Mesodermal cell (in vitro differentiated cells): Measurements from ENCODE around the gene SPATA46. TPM values are rescaled to one million over a fixed set of nuclear protein-coding genes. Genes with fewer than 3 reads are reported as not detected.
"Not testable (repeated sequence)": the region's sequence is repeated elsewhere in the genome, so short reads cannot be mapped to it uniquely, and the experiment has no call there.

Experiments used
- H3K27ac ChIP-seq: 2 replicates; pipeline ENCODE4 v1.7.0; 2013; ENCODE audit warnings: mild to moderate bottlenecking, low read depth, low read length, moderate library complexity; ENCODE audit not compliant: severe bottlenecking
- H3K36me3 ChIP-seq: 2 replicates; pipeline ENCODE4 v1.7.1; 2013; ENCODE audit warnings: mild to moderate bottlenecking, low read length, moderate library complexity; ENCODE audit not compliant: control insufficient read depth, insufficient read depth
- H3K4me1 ChIP-seq: one replicate; pipeline ENCODE4 v1.7.1; 2013; ENCODE audit warnings: mild to moderate bottlenecking, low read length; ENCODE audit not compliant: insufficient read depth, control insufficient read depth, poor library complexity, severe bottlenecking
- H3K4me3 ChIP-seq: 2 replicates; pipeline ENCODE4 v1.7.0; 2013; ENCODE audit warnings: low read length, control low read depth, mild to moderate bottlenecking; ENCODE audit not compliant: insufficient read depth, poor library complexity, severe bottlenecking; ENCODE audit errors: extremely low read depth
- H3K9me3 ChIP-seq: 2 replicates; pipeline ENCODE4 v1.7.1; 2013; ENCODE audit warnings: mild to moderate bottlenecking, low read length, moderate library complexity; ENCODE audit not compliant: control insufficient read depth
- WGBS, 2 experiments: methylation state at CpG; one replicate each; pipeline ENCODE4 v1.1.5; 2013; ENCODE audit warnings: missing lambda C conversion rate in 2 of 2; ENCODE audit not compliant: insufficient coverage in 2 of 2; 5-methylcytosine and 5-hydroxymethylcytosine counted together
- polyA plus RNA-seq, 2 experiments: library from polyadenylated mRNA; stranded (reverse); fragments of 50-300 nt; gene quantifications; one replicate each; pipeline ENCODE4 v1.2.3, GENCODE V29; 2013

The SPATA46 gene, protein sequence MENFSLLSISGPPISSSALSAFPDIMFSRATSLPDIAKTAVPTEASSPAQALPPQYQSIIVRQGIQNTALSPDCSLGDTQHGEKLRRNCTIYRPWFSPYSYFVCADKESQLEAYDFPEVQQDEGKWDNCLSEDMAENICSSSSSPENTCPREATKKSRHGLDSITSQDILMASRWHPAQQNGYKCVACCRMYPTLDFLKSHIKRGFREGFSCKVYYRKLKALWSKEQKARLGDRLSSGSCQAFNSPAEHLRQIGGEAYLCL
- not detected for polyA plus RNA-seq (2013, experiment 1 of 2)
- not detected for polyA plus RNA-seq (2013, experiment 2 of 2)

DNA sequence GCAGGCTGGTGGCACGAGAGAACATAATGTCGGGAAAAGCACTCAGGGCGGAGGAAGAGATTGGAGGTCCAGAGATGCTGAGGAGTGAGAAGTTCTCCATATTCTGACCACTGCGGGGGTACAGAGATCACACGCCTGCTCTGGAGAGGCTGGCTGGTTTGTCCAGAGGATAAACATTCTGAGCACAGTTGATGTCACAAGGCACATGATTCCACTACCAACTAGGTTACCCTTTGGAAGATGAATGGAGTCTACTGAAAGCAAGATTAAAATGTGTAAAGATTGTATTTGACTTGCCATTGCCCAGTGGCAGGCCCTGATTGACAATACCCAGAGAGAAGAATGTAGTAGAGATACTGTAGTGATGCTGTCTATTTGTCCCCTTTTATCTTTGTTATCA lies at the start of gene SPATA46:
SPATA46 (minus strand) TSS at position 164 of the 400 bp plus-strand sequence; CDS start at position 100, 64 bp downstream.
- Histone ChIP-seq H3K36me3 (no peaks in the 10 kb centered on the region), H3K4me3 (no peak within 1 kb of the TSS), H3K9me3 (no peaks in the 10 kb centered on the region), H3K27ac (no peak within 1 kb of the TSS), H3K4me1 (peaks cover 14% of the 10 kb centered on the region)
- 93 to 96% methylated on average over 3 to 4 of the region's 5 CpGs for WGBS, 2 experiments

DNA sequence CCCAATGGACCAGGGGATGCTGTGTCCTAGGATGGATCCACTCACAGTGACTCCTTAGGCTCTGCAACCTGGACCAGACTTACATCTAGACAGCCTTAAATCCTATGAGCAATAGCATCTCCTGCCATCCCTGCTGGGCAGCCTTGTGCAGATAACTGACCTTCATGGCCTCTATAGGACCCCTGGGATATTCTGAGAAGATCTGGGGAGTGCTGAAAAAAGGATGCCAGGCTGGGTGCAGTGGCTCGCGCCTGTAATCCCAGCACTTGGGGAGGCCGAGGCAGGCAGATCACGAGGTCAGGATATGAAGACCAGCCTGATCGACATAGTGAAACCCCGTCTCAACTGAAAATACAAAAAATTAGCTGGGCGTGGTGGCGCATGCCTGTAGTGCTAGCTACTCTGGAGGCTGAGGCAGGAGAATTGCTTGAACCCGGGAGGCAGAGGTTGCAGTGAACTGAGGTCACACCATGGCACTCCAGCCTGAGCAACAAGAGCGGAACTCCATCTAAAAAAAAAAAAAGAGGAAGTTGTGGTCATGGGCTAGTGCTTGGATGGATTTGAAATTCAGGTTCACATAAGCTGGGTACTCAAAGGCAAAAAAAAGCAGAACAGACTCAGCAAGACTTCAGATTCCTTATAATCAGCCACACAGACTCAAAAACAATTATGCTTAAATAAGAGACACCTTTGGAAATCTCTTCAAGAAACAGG lies 46.2 kb upstream of the SPATA46 start:
- WGBS, 2 experiments: 84 to 97% methylated on average over 9 of the region's 10 CpGs
- Histone ChIP-seq H3K9me3 (peaks cover 4% of the 10 kb centered on the region), H3K36me3 (no peaks in the 10 kb centered on the region), H3K27ac (no peak overlapping the region), H3K4me3 (no peak overlapping the region), H3K4me1 (no peaks in the 10 kb centered on the region)

DNA sequence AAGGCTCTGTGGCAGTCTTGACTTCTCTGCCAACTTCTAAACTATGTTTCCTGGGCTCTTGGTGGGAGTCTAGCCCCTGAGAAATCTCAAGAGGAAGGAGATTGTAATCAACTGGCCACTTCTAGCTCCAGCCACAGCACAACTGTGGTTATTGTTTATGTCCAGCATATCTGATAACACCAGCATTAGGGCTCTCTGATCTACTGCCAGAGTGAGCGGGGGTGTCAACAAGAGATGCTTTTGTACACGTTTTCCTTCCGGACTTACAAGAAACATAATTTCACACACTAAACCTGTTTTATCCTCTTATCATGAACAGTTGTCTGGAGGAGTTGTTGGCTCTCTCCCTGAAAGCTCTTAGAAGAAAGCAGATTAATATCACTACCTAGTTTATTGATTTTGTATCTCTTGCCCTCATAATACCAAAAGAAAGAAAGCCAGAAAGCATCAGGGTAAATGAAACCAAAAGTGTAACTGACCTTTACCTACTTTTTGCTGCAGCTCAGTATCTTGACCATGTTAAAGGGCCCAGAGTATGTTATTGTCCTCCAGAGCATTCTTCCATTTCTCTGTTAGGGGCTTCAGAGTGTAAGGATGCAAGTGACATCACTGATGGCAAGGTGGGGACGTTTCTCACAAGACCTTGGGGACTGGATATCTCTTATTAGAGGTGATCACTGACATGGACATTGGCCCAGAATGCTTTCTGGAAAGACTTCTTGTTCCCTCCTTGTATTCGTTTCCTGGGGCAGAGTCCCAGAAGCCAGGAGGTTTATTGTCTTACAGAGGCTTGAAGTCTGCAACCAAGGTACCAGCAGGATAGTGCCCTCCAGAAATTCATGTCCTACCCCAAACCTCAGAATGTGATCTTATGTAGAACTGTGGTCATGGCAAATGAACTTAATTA lies 44.9 kb upstream of the SPATA46 start:
- Histone ChIP-seq H3K36me3 (no peaks in the 10 kb centered on the region), H3K9me3 (peaks cover 4% of the 10 kb centered on the region), H3K27ac (no peak overlapping the region), H3K4me3 (no peak overlapping the region), H3K4me1 (no peaks in the 10 kb centered on the region)
- 88 to 100% methylated on average over 1 of the region's 5 CpGs for WGBS, 2 experiments

DNA sequence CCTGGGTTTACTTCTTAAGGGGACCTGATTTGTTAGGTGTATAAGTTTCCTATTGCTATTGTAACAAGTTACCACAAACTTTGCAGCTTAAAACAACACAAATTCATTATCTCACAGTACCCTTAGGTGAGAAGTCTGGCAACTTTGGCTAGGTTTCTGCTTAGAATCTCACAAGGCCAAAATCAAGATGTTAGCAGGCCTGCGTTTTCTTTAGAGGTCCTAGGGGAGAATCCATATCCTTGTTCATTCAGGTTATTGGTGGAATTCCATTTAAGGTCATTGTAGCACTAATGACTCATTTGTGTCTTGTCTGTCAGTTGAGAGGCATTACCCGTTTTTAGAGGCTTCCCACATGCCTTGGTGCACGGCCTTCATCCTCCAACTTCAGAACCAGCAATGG lies 43.5 kb upstream of the SPATA46 start:
- Histone ChIP-seq H3K9me3 (peaks cover 4% of the 10 kb centered on the region), H3K4me3 (no peak overlapping the region), H3K27ac (no peak overlapping the region), H3K36me3 (no peaks in the 10 kb centered on the region), H3K4me1 (no peaks in the 10 kb centered on the region)
- 82 to 88% methylated on average over 3 of the region's 3 CpGs for WGBS, 2 experiments

DNA sequence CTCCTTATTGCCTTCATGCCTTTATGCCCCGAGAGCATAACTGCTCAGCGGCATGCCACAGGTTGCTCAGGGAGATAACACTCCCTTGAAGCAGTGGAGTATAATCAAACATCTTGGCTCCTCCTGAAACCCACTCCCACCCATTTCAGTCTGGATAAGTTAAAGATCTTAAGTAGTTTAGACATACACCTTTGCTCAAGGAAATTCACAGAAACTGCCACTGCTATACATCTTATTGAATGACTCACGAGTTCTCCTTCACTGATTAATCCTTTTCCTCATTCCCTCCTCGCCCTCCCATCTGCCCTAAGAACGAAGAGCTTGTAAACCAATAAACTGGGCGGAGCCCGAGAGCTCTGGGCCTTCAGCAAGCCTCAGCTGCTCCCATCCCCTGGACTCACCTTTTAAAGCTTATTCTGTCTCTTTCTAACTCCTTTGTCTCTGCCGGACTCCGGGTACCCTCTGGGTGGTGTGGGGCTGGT lies 42.8 kb upstream of the SPATA46 start:
- 73 to 80% methylated on average over 4 to 5 of the region's 9 CpGs for WGBS, 2 experiments
- not testable (repeated sequence) for H3K36me3 ChIP-seq, H3K4me1 ChIP-seq, H3K4me3 ChIP-seq, H3K27ac ChIP-seq, H3K9me3 ChIP-seq

DNA sequence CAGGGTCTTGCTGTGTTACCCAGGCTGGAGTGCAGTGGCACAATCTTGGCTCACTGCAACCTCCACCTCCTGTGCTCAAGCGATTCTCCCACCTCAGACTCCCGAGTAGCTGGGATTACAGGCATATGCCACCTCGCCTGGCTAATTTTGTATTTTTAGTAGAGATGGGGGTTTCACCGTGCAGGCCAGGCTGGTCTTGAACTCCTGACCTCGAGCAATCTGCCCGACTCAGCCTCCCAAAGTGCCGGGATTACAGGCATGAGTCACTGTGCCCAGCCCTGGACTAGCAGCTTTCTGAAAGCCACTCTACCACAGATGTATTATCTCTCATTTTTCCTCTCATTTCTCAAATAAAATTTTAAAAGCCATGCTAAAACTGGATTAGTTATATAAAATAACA lies 41.9 kb upstream of the SPATA46 start:
- not testable (repeated sequence) for H3K27ac ChIP-seq, H3K9me3 ChIP-seq, H3K36me3 ChIP-seq, H3K4me3 ChIP-seq, H3K4me1 ChIP-seq
- WGBS, 2 experiments: 93 to 95% methylated on average over 3 to 4 of the region's 7 CpGs

DNA sequence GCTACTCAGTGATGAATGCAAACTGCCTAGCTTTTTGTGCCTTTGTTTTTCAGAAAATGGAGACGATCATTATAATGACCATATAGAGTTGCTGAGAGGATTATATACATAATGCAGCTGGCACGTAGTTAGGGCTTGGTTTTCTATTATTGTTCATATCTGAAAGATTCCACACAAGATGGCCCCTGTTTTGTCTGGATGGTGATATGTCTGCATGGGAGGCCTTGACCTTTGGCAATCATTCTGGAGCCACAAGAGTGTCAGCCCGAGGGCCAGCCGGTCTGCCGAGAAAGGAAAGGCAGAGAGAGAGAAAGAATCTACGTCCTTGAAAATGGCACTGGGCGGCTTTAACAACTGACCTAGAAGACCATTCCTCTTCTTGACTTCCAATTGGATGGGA lies 41.0 kb upstream of the SPATA46 start:
- H3K36me3 ChIP-seq: no peaks in the 10 kb centered on the region
- H3K27ac ChIP-seq: no peak overlapping the region
- 86 to 100% methylated on average over 1 to 5 of the region's 7 CpGs for WGBS, 2 experiments
- no peaks in the 10 kb centered on the region for H3K4me1 ChIP-seq
- no peaks in the 10 kb centered on the region for H3K9me3 ChIP-seq
- no peak overlapping the region for H3K4me3 ChIP-seq

DNA sequence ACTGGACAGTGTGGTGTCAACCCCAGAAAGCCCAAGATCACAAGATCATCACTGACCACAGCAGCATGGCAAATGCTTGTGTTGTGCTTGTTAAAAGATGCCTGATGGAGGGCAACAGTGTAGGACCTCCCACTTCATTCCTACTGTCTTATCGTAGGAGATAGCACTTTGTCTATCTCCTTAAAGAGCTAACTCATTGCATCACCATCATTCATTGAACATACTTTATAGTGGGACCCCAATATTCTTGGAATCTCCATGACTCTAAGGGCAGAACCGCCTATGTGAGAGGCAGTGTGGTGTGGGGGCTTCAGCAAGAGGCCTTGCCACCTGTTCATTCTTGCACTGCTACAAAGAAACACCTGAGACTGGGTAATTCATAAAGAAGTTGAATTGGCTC lies 40.3 kb upstream of the SPATA46 start:
- WGBS, 2 experiments: 94 to 100% methylated on average over 2 of the region's 2 CpGs
- Histone ChIP-seq H3K27ac (no peak overlapping the region), H3K36me3 (no peaks in the 10 kb centered on the region), H3K4me1 (no peaks in the 10 kb centered on the region), H3K9me3 (no peaks in the 10 kb centered on the region), H3K4me3 (no peak overlapping the region)

DNA sequence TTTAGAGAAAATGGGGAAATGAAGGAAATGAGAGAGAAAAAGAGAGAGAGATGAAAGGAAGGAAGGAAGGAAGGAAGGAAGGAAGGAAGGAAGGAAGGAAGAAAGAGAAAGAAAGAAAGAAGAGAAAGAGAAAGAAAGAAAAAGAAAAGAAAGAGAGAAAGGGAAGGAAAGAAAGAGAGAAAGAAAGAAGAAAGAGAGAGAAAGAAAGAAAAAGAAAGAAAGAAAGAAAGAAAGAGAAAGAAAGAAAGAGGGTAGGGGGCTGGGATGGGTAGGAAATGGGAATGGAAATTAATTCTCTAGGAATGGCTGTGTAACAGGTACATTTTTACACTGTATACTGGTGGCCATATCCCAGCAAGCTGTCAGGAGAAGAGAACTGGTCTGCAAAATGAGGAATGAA lies 39.6 kb upstream of the SPATA46 start:
- Histone ChIP-seq H3K4me3 (no peak overlapping the region), H3K27ac (no peak overlapping the region), H3K9me3 (no peaks in the 10 kb centered on the region), H3K4me1 (no peaks in the 10 kb centered on the region), H3K36me3 (no peaks in the 10 kb centered on the region)

DNA sequence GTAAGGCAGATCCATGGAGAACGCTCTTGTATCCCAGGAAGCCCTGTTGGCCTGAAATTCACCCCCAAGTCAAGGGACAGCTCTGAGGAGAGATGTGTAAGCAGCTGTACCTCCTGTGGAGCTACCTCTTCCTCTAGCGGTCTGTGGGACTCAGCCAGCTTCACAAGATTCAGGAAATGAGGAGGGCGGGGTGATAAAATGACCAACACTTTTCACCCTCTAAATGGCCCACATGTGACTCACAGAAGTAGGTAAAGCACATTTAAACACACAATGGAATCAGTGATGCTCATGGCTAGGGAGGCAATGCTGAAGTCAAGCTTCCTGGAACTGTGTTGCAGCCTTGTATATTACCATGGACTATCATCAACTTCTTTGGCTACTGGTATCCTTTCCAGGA lies 35.3 kb upstream of the SPATA46 start, which contains the start of gene SH2D1B:
SH2D1B (minus strand) TSS at position 135 of the 400 bp plus-strand sequence; CDS start at position 15, 120 bp downstream.
- WGBS, 2 experiments: 90 to 100% methylated on average over 1 to 2 of the region's 3 CpGs
- Histone ChIP-seq H3K27ac (no peak within 1 kb of the TSS), H3K4me1 (no peaks in the 10 kb centered on the region)

More for the DNA sequence above, 35.3 kb upstream of the SPATA46 start, which contains the start of gene SH2D1B:
- Histone ChIP-seq H3K36me3 (no peaks in the 10 kb centered on the region), H3K9me3 (no peaks in the 10 kb centered on the region), H3K4me3 (no peak within 1 kb of the TSS)
